GM18526 (cell line): ENCODE results near the gene MICAL3.

ENCODE experiments used
- POLR2A ChIP-seq: IDR thresholded peaks from 3 replicates; pipeline ENCODE4 v1.6.1; 2011; ENCODE audit not compliant: insufficient read length; ENCODE audit errors: extremely low read depth

Gene MICAL3

DNA sequence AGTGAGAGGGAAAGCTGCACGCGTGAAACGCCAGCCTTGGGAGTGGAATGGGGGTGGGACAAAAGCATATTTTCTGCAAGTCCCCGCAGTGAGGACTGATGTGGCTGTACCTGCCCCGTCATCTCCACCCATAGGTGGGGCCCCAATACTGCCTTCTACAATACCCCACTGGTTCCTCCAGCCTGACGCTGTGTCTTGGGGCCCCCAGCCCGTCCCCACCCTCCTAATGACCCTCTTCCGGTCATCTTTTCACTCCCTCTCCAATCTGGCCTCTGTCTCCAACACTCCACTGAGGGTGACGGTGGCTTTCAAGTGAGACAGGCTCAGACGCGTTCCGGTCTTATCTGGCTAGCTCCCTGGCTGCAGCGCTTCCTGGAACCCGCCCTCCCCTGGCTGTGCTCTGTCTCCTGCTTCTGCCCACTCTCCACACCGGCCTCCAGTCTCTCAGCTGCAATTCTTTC, 104.2 kb downstream of the MICAL3 start:
- no peak for TF ChIP-seq POLR2A

DNA sequence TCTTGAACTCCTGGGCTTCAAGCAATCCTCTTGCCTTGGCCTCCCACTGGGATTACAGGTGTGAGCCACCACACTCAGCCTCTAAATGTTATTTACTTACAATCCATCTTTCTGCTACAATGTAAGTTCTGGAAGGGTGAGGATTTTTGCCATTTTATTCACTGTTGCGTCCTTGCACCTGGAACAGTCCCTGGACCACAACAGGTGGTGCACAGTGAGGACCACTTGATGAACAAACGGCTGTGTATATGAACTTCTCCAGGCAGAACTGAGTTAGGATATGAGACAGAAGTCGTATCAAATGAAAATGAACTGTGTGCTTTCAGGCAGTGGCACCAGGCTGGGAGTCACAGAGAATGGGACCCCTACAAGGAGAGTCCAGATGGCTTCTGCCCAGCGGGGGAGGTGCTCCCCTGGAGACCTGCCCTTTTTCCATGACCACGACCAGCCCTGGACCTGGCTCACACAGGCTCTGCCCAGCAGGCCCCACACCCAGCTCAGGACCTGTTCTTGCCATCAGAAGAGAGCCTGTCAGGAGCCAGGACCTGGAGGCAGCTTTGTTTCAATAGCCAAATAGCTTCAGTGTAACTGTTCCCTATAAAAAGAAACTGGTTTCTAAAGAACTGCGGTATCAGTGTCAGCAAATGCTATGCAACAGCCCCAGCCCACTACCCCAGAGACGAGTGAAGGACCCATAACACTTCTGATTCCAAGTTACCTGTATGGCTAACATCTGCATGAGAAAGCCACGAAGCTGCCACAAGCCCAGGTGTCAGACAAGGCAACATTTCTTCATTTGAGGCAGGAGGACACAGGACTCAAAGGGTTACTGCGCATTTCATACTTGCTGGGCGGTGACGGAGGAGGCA, 104.9 kb downstream of the MICAL3 start:
- no peak for TF ChIP-seq POLR2A

DNA sequence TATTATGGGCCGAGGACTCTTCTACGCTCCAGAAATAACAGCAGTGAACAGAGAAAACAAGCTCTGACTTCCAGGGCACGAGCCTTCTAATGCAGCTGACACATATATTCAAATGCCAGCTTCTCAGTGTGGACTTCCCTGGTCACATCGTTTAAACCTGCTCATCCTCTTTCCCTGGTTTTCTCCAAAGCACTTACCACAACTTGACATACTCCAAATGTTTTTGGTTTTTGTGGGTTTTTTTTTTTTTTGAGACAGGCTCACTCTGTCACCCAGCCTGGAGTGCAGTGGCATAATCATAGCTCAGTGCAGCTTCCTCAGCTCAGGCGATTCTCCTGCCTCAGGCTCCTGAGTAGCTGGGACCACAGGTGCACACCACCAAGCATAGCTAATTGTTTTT, 105.5 kb downstream of the MICAL3 start:
- no peak for TF ChIP-seq POLR2A

DNA sequence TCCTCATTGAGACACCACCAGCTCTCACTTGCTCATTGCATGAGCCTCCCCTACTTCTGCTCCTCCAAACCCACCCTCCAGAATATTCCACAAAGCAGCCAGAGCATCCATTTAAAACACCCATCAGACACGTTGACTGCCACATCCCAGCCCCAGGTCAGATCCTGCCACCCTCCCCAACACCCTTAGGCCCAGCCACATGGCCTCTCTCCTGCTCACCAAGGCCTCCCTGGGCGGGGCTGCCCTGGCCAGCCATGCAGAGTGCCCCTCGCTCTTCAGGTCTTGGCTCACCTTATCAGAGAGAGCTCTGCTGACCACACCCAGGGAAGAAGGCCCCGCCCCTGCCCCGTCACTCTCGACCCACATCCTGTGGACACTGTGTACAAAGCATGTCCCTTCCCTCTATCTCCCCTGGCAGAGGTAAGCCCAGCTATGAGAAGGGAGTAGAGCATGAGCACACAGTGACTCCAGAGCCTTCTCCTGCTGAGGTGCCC, 106.8 kb downstream of the MICAL3 start:
- TF ChIP-seq POLR2A, result no peak

DNA sequence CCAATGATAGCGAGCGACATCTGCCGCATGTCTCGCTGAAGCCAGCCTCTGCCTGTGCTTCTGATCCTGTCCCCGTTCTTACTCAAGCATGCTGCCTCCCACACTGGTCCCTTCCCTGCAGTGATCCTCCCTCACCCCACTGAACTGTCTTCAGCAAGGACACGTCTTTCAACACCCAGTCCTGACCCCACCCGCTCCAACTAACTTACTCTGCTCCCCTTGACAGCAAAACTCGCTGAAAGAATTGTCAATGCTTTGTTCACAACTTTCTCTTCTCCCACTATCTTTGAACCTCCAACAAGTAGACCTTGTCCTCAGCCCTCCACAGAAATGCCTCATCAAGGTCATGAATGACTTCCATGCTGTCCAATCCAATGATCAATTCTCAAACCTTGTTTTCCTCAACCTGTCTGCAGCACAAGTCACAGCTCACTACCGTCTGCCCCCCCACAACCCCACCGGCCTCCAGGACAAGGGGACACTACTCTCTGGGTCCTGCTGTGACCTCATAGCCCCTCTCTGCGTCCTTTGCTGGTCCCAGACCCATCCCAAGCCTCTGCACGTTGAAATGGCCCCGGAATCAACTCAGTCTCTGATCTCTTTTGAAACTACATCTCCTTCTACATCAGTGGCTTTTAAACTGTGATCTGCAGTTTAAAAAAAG, 108.0 kb downstream of the MICAL3 start:
- no peak for TF ChIP-seq POLR2A

DNA sequence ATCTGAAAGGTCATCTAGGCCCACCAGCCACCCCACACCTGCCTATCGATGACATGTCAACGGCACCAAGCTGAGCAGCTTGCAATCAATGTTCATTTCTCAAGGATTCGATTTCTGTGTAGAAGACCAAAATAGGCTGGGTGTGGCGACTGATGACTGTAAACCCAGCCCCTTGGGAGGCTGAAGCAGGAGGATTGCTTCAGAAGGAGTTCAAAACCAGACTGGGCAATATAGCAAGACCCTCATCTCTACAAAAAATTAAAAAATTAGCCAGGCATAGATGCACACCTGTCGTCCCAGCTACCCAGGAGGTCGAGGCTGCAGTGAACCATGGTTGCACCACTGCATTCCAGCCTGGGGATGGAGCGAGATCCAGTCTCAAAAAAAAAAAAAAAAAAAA, 108.7 kb downstream of the MICAL3 start:
- TF ChIP-seq POLR2A, result no peak

DNA sequence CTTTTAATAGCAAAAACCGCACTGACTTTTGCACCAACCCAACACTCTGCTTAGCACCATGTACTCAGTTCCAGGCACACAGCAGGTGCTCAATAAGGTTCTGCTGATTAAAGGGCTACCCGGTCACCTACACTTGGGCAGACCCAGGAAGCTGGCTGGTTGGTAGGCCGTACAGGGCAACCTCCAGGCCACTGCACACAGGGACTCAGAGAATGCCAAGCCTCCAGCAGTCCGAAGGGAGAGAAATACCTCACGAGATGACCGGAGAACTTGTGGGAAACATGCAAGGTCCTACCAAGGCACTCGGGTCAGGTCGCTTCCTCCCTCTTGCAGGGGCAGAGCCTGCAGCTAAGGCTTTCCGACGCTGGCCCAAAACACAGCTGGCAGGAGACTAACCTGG, 109.2 kb downstream of the MICAL3 start:
- no peak for TF ChIP-seq POLR2A

DNA sequence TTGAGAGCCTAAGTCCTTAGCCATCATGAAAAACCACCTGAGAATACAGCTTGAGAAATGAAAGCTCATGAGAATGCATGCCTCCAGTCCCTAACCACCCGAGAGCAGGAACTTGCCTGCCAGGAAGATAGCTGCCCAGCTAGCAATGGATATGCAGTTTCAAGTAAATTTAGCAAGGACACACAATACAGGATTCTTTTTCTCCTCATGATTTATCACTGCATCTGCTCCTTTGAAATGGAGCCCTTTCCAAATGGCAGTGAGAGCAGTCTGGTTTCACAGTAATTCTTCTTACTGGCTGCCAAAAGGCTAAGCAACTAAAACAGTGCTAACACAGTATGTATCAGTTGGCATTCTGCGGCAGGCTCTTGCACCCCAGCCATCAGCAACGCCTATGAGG, 109.9 kb downstream of the MICAL3 start:
- no peak for TF ChIP-seq POLR2A

DNA sequence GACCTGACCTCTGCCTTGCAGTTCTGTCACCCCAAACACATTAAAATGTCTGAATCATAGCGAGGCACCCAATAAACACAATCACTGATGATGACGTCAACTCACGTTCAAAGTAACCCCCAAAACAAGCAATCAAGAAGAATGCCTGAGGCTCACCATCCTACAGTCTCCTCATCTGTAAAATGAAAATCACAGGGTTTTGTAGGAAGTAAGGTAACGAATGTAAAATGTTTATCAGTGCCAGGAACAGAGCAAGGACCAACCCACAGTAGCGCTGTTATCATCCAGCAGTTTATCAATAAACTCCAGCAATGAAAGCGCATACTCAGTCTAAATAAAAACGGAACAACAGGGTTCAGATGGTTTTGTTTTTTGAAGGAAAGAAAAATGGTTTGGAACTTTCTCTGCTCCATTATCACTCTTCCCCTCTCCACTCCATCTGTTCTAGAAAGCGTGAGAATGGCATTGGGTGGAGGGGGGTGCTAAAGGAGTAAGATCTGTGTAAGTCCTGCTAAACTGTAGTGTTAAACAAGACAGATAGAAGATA, 110.5 kb downstream of the MICAL3 start:
- TF ChIP-seq POLR2A, result no peak

DNA sequence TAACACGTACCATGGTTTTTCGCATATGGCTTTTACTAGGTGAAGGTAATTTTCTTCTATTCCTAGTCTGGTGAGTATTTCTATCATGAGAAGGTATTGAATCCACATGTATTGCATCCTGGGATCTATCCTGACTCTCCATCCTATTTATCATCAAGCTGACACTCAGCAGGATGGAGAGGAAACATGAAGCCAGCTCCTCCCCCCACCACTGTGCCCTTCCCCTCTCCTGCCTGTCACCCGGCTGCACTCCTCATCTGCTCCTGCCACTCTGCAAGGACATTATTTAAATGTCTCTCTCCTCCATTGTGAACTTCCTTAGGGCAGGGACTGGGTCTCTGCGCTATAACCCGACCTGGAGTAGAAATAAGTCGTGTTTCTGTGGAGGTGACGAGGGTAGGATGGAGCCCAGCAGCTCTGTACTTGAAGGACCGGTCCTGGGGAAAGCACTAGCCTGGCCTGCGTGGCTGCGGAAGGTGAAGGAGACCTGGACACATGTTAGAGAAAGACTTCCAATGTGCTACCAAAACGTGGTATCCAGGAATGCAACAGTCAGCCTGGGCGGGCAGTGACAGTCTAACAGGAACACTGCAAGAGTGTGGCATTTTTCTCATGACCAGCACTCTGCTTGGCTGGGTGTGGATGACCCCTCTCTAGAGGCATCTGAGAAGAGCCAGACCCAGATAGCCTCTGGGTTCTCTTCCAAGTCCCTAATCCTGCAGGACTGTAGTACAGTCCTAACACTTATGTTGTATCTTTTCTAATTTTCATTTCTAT, 111.2 kb downstream of the MICAL3 start:
- TF ChIP-seq POLR2A, result no peak

DNA sequence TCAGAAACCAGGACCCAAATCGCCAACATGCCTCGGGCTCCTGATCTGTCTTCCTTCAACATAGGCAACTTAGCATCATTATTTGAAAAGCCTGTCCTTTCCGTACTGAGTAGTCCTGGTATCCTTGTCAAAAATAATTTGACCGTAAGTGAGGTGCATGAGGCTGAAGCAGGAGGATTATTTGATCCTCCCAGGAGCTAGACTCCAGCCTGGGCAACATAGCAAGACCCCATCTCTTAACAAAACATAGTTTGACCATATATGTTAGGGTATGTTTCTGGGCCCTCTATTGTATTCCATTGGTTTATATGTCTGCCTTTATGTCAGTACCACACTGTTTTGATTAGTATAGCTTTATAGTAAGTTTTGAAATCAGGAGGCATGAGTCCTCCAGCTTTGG, 112.5 kb downstream of the MICAL3 start:
- no peak for TF ChIP-seq POLR2A

DNA sequence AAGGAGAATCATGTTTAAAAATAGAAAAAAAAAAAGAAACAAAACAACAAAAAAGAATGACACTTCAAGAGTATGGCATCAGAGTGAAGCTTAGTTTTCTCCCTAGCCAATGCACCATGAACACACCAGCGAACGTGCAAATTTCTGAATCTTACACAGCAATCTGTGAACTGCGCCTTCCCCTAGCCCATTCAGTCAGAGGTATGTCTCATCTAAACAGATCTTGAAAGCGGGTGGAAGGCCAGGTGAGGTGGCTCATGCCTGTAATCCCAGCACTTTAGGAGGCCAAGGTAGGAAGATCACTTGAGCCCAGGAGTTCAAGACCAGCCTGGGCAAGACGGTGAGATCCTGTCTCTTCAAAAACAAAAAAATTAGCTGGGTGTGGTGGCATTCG, 113.1 kb downstream of the MICAL3 start:
- no peak for TF ChIP-seq POLR2A

DNA sequence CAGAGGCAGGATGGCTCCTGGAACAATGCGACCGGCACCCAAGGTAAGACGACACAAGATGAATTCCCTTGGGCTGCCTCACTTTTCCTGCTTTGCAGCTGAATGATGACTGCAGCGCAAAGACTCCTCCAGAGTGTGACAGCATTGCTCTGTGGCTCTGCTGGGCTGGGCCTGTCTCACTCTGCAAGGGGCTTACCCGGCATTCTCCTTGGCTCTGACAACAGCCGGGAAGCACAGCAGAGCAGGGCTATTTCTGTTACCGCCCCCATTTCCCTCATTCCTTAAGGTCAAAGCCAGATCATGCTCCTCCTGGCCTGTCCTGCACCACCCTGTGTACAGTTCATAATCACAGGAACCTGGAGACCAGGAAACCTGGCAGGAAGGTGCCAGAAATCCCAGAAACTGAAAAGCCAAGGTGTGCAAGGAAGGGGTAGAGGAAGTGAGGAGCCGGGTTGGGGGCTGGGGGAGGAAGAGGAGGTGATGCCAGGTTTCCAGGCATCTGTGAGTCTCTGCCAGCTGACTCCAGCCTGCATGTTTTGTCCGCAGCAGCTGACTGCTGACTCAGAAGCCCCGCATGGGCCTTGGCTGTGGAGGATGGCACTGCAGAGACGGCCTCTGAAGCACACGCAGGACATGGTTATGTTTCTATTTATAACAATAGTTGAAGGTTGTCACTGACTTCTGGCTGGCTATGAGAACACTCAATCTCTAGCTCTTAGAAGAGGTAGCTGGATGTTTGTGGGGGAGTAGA, 113.6 kb downstream of the MICAL3 start:
- TF ChIP-seq POLR2A, result no peak

DNA sequence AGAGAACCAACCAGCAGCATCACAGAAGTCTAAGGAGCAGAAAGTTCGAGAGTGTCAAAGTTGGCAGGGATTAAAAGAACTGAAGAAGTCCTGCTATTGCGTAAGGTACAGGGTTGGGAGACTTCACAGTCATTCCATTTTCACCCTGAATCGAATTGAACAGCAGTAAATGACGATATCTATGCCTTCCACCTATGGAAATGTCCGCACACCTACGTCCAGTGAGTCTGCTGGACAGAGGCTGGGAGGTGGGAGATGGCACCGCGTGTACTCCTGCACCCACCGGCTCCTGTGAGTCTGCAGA, 116.7 kb downstream of the MICAL3 start:
- no peak for TF ChIP-seq POLR2A
